Lung (tissue), 12 donors: ENCODE data around the gene MIA. TPM values are rescaled to one million over a fixed set of nuclear protein-coding genes. Genes with fewer than 3 reads are reported as not detected.

Experiments
- ATAC-seq: fragments of 200-7000 bp; cut with Tn5 transposase; one replicate; pipeline ENCODE4 v1.9.1; 2020; ENCODE audit warnings: moderate number of reproducible peaks; ENCODE audit not compliant: insufficient read depth, low FRiP score
- DNase-seq, 3 donors: peaks; one replicate each; pipeline ENCODE4 v3.0.0-alpha.2; 2013 to 2017
- H3K27ac ChIP-seq, 2 donors: one replicate each; pipeline ENCODE4 v1.5.1; 2013; ENCODE audit warnings: mild to moderate bottlenecking in 2 of 2, moderate library complexity in 2 of 2, control low read depth in 1 of 2, inconsistent platforms in 1 of 2, low read depth in 1 of 2, low read length in 1 of 2
- H3K27me3 ChIP-seq, 3 donors: one replicate each; pipeline ENCODE4 v1.5.1; 2013; ENCODE audit warnings: low read length in 2 of 3; ENCODE audit not compliant: control insufficient read depth in 3 of 3, insufficient read depth in 3 of 3
- H3K36me3 ChIP-seq, 4 donors: one replicate each; pipeline ENCODE4 v1.5.1; 2013; ENCODE audit warnings: low read length in 4 of 4, mild to moderate bottlenecking in 1 of 4, moderate library complexity in 1 of 4; ENCODE audit not compliant: control insufficient read depth in 4 of 4, insufficient read depth in 4 of 4
- H3K4me1 ChIP-seq, 5 donors: one replicate each; pipeline ENCODE4 v1.5.1; 2013; ENCODE audit warnings: low read length in 5 of 5, mild to moderate bottlenecking in 2 of 5, moderate library complexity in 1 of 5; ENCODE audit not compliant: control insufficient read depth in 5 of 5, insufficient read depth in 5 of 5
- H3K4me3 ChIP-seq: one replicate; pipeline ENCODE4 v1.5.1; 2013; ENCODE audit warnings: mild to moderate bottlenecking, control low read depth, moderate library complexity
- H3K9ac ChIP-seq, 2 donors: one replicate each; pipeline ENCODE4 v1.5.1; 2013; ENCODE audit warnings: low read length in 2 of 2, control low read depth in 1 of 2; ENCODE audit not compliant: insufficient read depth in 1 of 2
- H3K9me3 ChIP-seq, 4 donors: one replicate each; pipeline ENCODE4 v1.5.1; 2013; ENCODE audit warnings: low read length in 3 of 4, mild to moderate bottlenecking in 1 of 4, moderate library complexity in 1 of 4; ENCODE audit not compliant: control insufficient read depth in 4 of 4, insufficient read depth in 3 of 4
- CTCF ChIP-seq: IDR thresholded peaks from 2 replicates; pipeline ENCODE4 v1.5.1; 2012; ENCODE audit warnings: mild to moderate bottlenecking; ENCODE audit errors: control extremely low read depth, extremely low read depth
- WGBS, 2 donors: extraction: QIAGEN DNeasy Blood & Tissue Kit; methylation state at CpG; one replicate each; pipeline ENCODE4 v1.1.7; 2013; 5-methylcytosine and 5-hydroxymethylcytosine counted together
- polyA plus RNA-seq, 2 donors: library from polyadenylated mRNA; stranded (reverse); fragments of 200-250 nt; gene quantifications; one replicate each; pipeline ENCODE4 v1.2.1, GENCODE V29; 2013
- total RNA-seq, 2 donors: library from RNA; depleted of rRNA in 1 of 2; stranded (reverse); fragments of >200 nt in 1 of 2; gene quantifications; one replicate each; pipeline ENCODE4 v1.2.1, GENCODE V29; 2014 to 2021
- donor health status: control.
- donor health status: control.
- donor health status: Bipolar disorder and iron deficiency.
- donor health status: healthy.
- donor health status: DM: yes; HTN: yes; CAD: no.

Gene MIA
- total and polyA plus RNA-seq, 4 donors: 0.75 to 4.6 (median 3.2) TPM; not detected in 1

- ATAC-seq (no peak), DNase-seq (no peak)
- Histone ChIP-seq H3K9me3 (no peaks in the 10 kb centered on the region), H3K36me3 (peaks cover 0 to 6% (median 0%) of the 10 kb centered on the region in 4 donors), H3K4me3 (peak overlapping the region; percentile 33), H3K27ac (peak overlapping the region; percentile 92 to 94), H3K27me3 (no peaks in the 10 kb centered on the region), H3K4me1 (peaks cover 0 to 14% (median 9%) of the 10 kb centered on the region in 5 donors), H3K9ac (peak overlapping the region in 1 of 2 donors; percentile 99)
- TF ChIP-seq CTCF: no peak
- 0% methylated on average over 10 of the region's 10 CpGs for WGBS, 2 donors
Observed at GRCh38 chr19:40777645-40777936, 2.3 kb downstream of the MIA start.

- Histone ChIP-seq H3K9me3 (no peaks in the 10 kb centered on the region), H3K36me3 (peaks cover 0 to 6% (median 0%) of the 10 kb centered on the region in 4 donors), H3K27me3 (no peaks in the 10 kb centered on the region), H3K4me1 (peaks cover 0 to 14% (median 9%) of the 10 kb centered on the region in 5 donors), H3K4me3 (peak within 1 kb of the TSS; percentile 71), H3K9ac (peak within 1 kb of the TSS in 1 of 2 donors; percentile 99), H3K27ac (peak within 1 kb of the TSS; percentile 92 to 98)
- ATAC-seq: peak; percentile 91
- peak; percentile 100 for DNase-seq
- 0 to 1% methylated on average over 49 to 56 of the region's 56 CpGs for WGBS, 2 donors
- no peak for TF ChIP-seq CTCF
Observed at GRCh38 chr19:40777937-40778705, 2.8 kb downstream of the MIA start, which contains the start of gene RAB4B. Gene RAB4B (plus strand): TSS chr19:40778247. CDS start chr19:40778376, 129 bp downstream.

GRCh38 chr19:40778706-40779284 is 3.5 kb downstream of the MIA start:
- Histone ChIP-seq H3K27me3 (no peaks in the 10 kb centered on the region), H3K9ac (peak overlapping the region in 1 of 2 donors; percentile 80), H3K36me3 (peaks cover 0 to 10% (median 0%) of the 10 kb centered on the region in 4 donors), H3K9me3 (no peaks in the 10 kb centered on the region), H3K4me1 (peaks cover 0 to 14% (median 9%) of the 10 kb centered on the region in 5 donors), H3K4me3 (peak overlapping the region; percentile 71), H3K27ac (peak overlapping the region; percentile 92 to 98)
- no peak for DNase-seq
- WGBS, 2 donors: 12 to 16% methylated on average over 7 of the region's 7 CpGs
- ATAC-seq: no peak
- TF ChIP-seq CTCF: no peak
